Measurements from ENCODE around the gene ST7.

GRCh38 chr7:117077658-117078057 lies 124.4 kb downstream of the ST7 start:
- TF ChIP-seq, protein P1, sequence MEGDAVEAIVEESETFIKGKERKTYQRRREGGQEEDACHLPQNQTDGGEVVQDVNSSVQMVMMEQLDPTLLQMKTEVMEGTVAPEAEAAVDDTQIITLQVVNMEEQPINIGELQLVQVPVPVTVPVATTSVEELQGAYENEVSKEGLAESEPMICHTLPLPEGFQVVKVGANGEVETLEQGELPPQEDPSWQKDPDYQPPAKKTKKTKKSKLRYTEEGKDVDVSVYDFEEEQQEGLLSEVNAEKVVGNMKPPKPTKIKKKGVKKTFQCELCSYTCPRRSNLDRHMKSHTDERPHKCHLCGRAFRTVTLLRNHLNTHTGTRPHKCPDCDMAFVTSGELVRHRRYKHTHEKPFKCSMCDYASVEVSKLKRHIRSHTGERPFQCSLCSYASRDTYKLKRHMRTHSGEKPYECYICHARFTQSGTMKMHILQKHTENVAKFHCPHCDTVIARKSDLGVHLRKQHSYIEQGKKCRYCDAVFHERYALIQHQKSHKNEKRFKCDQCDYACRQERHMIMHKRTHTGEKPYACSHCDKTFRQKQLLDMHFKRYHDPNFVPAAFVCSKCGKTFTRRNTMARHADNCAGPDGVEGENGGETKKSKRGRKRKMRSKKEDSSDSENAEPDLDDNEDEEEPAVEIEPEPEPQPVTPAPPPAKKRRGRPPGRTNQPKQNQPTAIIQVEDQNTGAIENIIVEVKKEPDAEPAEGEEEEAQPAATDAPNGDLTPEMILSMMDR (IDR thresholded peaks at IDR 0.05), result no peak
- TF ChIP-seq EP300 (IDR thresholded peaks at IDR 0.05) (no peak), POLR2A (IDR thresholded peaks at IDR 0.05) (no peak)

Data from tibial nerve (tissue), 4 donors.